HepG2 (cell line): ENCODE results near the gene CLDND2. TPM values are rescaled to one million over a fixed set of nuclear protein-coding genes. Genes with fewer than 3 reads are reported as not detected.

Experiments used
- ARHGAP35 ChIP-seq: sonication (generic); formaldehyde crosslinking; IDR thresholded peaks from 2 replicates; pipeline ENCODE4 v1.9.0; 2022; ENCODE audit warnings: mild to moderate bottlenecking, inconsistent platforms, moderate library complexity, missing genetic modification reagents, borderline replicate concordance
- BRF2 ChIP-seq: sonication (generic); formaldehyde crosslinking; IDR thresholded peaks from 2 replicates; pipeline ENCODE4 v1.8.1; 2022; ENCODE audit warnings: mild to moderate bottlenecking, missing genetic modification reagents
- HIC2 ChIP-seq: sonication (generic); formaldehyde crosslinking; IDR thresholded peaks from 2 replicates; pipeline ENCODE4 v1.9.0; 2022; ENCODE audit warnings: low read depth, missing genetic modification reagents
- HNF1A ChIP-seq, 2 experiments: sonication (generic) in 1 of 2; formaldehyde crosslinking in 1 of 2; IDR thresholded peaks; 2 replicates each; pipeline versions ENCODE4 v1.4.0 to v1.6.1; 2016 to 2020; ENCODE audit warnings: borderline replicate concordance in 1 of 2, low read depth in 1 of 2, mild to moderate bottlenecking in 1 of 2, missing genetic modification reagents in 1 of 2
- IRF1 ChIP-seq: sonication (generic); formaldehyde crosslinking; IDR thresholded peaks from 2 replicates; pipeline ENCODE4 v1.4.0; 2020; ENCODE audit warnings: low read depth, mild to moderate bottlenecking, missing genetic modification reagents
- NFE2L2 ChIP-seq: fragments of 150-350 bp; IDR thresholded peaks from 2 replicates; pipeline ENCODE4 v1.6.1; 2014; ENCODE audit warnings: low read length
- SNAI1 ChIP-seq: sonication (generic); formaldehyde crosslinking; IDR thresholded peaks from 2 replicates; pipeline ENCODE4 v1.5.0; 2020; ENCODE audit warnings: mild to moderate bottlenecking, missing genetic modification reagents, borderline replicate concordance
- ZBTB49 ChIP-seq: sonication (generic); formaldehyde crosslinking; IDR thresholded peaks from 2 replicates; pipeline ENCODE4 v1.4.0; 2020; ENCODE audit warnings: missing genetic modification reagents, borderline replicate concordance
- ZNF180 ChIP-seq: sonication (generic); formaldehyde crosslinking; IDR thresholded peaks from 2 replicates; pipeline ENCODE4 v1.4.0; 2020; ENCODE audit warnings: low read depth, missing genetic modification reagents, borderline replicate concordance
- ZNF343 ChIP-seq: sonication (generic); formaldehyde crosslinking; IDR thresholded peaks from 2 replicates; pipeline ENCODE4 v1.4.0; 2020; ENCODE audit warnings: mild to moderate bottlenecking, missing genetic modification reagents
- ZNF350 ChIP-seq: sonication (generic); formaldehyde crosslinking; IDR thresholded peaks from 2 replicates; pipeline ENCODE4 v1.4.0; 2020; ENCODE audit warnings: mild to moderate bottlenecking, low read depth, missing genetic modification reagents, borderline replicate concordance
- ZNF746 ChIP-seq: sonication (generic); formaldehyde crosslinking; IDR thresholded peaks from 2 replicates; pipeline ENCODE4 v1.8.0; 2022; ENCODE audit warnings: mild to moderate bottlenecking, missing genetic modification reagents
- ZNF883 ChIP-seq: sonication (generic); formaldehyde crosslinking; IDR thresholded peaks from 2 replicates; pipeline ENCODE4 v1.5.1; 2020; ENCODE audit warnings: mild to moderate bottlenecking, missing genetic modification reagents; ENCODE audit errors: not compliant biosample characterization
- polyA plus RNA-seq, 8 experiments: library from polyadenylated mRNA; depleted of rRNA in 3 of 8; stranded (reverse) in 7 of 8; unstranded in 1 of 8; fragments of >200 nt; fragmentation: Illumina TruSeq in 4 of 8; extraction: Trizol in 4 of 8; gene quantifications; 2 replicates each; pipeline versions ENCODE4 v1.2.1 to v1.2.3, GENCODE V29; 2011 to 2016; ENCODE audit warnings: low read depth in 4 of 8, missing spikeins in 1 of 8, mixed read lengths in 1 of 8; ENCODE audit not compliant: insufficient read depth in 1 of 8
- total RNA-seq, 5 experiments: library from RNA; depleted of rRNA; stranded (reverse); fragments of >200 nt; fragmentation: Illumina TruSeq; extraction: Trizol; gene quantifications; 2 replicates each; pipeline ENCODE4 v1.2.3, GENCODE V29; 2016; ENCODE audit warnings: low read depth in 1 of 5

The CLDND2 gene
- total and polyA plus RNA-seq, 2 of the 13 experiments (the other 11 are each of a cell fraction or from before 2014, with no cell fraction given) = 0.84 to 1.8 TPM

- TF ChIP-seq ZNF343 (CRISPR knock-in tag) (peak; percentile 95), HNF1A (IDR thresholded peaks at IDR 0.05; ENCODE audit: low read depth) (0 out of 2 replicates have a peak, but pooled peaks have one; percentile 8), HNF1A (CRISPR knock-in tag; IDR thresholded peaks at IDR 0.05; ENCODE audit: borderline replicate concordance) (peak; percentile 58; the same call in 1 of the 2 replicates), ZNF883 (no peak), IRF1 (no peak), ZBTB49 (CRISPR knock-in tag) (no peak), NFE2L2 (0 out of 2 replicates have a peak, but pooled peaks have one; percentile 10), ARHGAP35 (CRISPR knock-in tag) (no peak), ZNF180 (CRISPR knock-in tag) (no peak), ZNF350 (CRISPR knock-in tag) (peak; percentile 44; the same call in 1 of the 2 replicates), BRF2 (no peak), ZNF746 (peak; percentile 8; the same call in 1 of the 2 replicates), HIC2 (no peak; the same call in 1 of the 2 replicates), SNAI1 (CRISPR knock-in tag) (no peak)
Measured at GRCh38 chr19:51365211-51365964, 3.4 kb downstream of the CLDND2 start (continued).
